Common myeloid progenitor, CD34-positive (primary cell): Measurements from ENCODE around the gene FGF12.
A peak's percentile ranks its signal among the peaks of the same experiment; 100 is the strongest.

ENCODE experiments used
- CTCF ChIA-PET: fragments of 350-600 bp; sonication (Branson Sonifier 250); formaldehyde crosslinking; loops from one replicate; lab custom pipeline; 2021; ENCODE audit warnings: antibody characterized with exemption; lab: Charles Lee
- POLR2A ChIA-PET: fragments of 350-600 bp; sonication (Branson Sonifier 250); formaldehyde crosslinking; loops from one replicate; lab custom pipeline; 2021; ENCODE audit warnings: antibody characterized with exemption; lab: Charles Lee
- DNase-seq, 3 donors: peaks; one replicate each; pipeline versions ENCODE4 v3.0.0 to v3.0.0-alpha.2; 2013
- H3K27ac ChIP-seq, 2 experiments: 1 replicate in 1 of 2; 2 replicates in 1 of 2; pipeline ENCODE4 v1.7.0; 2013; ENCODE audit warnings: inconsistent platforms in 2 of 2, low read length in 2 of 2, mild to moderate bottlenecking in 2 of 2, low read depth in 1 of 2, moderate library complexity in 1 of 2; ENCODE audit not compliant: severe bottlenecking in 2 of 2, insufficient read depth in 1 of 2, poor library complexity in 1 of 2
- H3K27me3 ChIP-seq, 5 experiments: replicated peaks in 2 of 5; 1 replicate in 3 of 5; 2 replicates in 2 of 5; pipeline versions ENCODE4 v1.6.1 to v1.7.0; 2013; ENCODE audit warnings: low read length in 4 of 5, mild to moderate bottlenecking in 2 of 5, moderate library complexity in 2 of 5, inconsistent platforms in 1 of 5; ENCODE audit not compliant: insufficient read depth in 5 of 5, control insufficient read depth in 4 of 5
- H3K36me3 ChIP-seq, 4 experiments: 1 replicate in 2 of 4; 2 replicates in 2 of 4; pipeline versions ENCODE4 v1.6.1 to v1.7.0; 2013; ENCODE audit warnings: low read length in 3 of 4, control low read depth in 1 of 4, mild to moderate bottlenecking in 1 of 4; ENCODE audit not compliant: control insufficient read depth in 4 of 4, insufficient read depth in 4 of 4
- H3K4me1 ChIP-seq, 4 experiments: 1 replicate in 3 of 4; 2 replicates in 1 of 4; pipeline versions ENCODE4 v1.6.1 to v1.7.1; 2013; ENCODE audit warnings: low read length in 3 of 4, mild to moderate bottlenecking in 3 of 4, control low read depth in 1 of 4, inconsistent platforms in 1 of 4, moderate library complexity in 1 of 4; ENCODE audit not compliant: control insufficient read depth in 4 of 4, insufficient read depth in 4 of 4; ENCODE audit errors: control extremely low read depth in 1 of 4
- H3K4me3 ChIP-seq, 7 experiments: 1 replicate in 4 of 7; 2 replicates in 3 of 7; pipeline versions ENCODE4 v1.5.1 to v1.7.0; 2013; ENCODE audit warnings: mild to moderate bottlenecking in 7 of 7, low read length in 6 of 7, moderate library complexity in 6 of 7, inconsistent platforms in 2 of 7, low read depth in 2 of 7, control low read depth in 1 of 7; ENCODE audit not compliant: insufficient read depth in 4 of 7, control insufficient read depth in 1 of 7; ENCODE audit errors: extremely low read depth in 1 of 7
- H3K9me3 ChIP-seq, 5 experiments: 1 replicate in 4 of 5; 2 replicates in 1 of 5; pipeline versions ENCODE4 v1.6.1 to v1.7.1; 2013; ENCODE audit warnings: low read length in 4 of 5, mild to moderate bottlenecking in 2 of 5, inconsistent platforms in 1 of 5, low read depth in 1 of 5, moderate library complexity in 1 of 5; ENCODE audit not compliant: control insufficient read depth in 4 of 5, insufficient read depth in 2 of 5; ENCODE audit errors: control extremely low read depth in 1 of 5
- WGBS: methylation state at CpG from one replicate; pipeline ENCODE4 v1.1.5; 2013; ENCODE audit not compliant: insufficient coverage; 5-methylcytosine and 5-hydroxymethylcytosine counted together

The FGF12 gene

DNA sequence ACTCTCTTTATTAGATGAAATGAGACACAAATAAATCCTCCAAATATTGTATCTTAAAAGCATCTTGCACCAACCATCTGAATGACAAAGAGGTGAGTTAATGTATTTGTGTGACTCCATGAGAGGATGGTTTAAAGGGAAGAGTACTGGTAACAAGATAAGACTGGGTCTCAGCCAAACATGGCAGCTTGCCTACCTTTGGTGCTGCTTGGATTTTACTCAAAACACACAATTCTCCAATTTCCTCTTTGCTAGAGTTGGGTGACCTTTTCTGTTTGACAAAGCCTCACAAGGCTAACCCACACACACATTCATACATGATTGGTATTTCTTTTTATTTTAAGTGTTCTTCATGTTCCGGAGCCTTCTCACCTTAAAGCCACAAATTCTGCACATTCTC lies 506.4 kb downstream of the FGF12 start:
- CTCF ChIA-PET: no interaction called here
- no peak overlapping the region for H3K4me3 ChIP-seq
- POLR2A ChIA-PET: interaction anchor here (0.7 kb wide), 1 partner anchor 1146 kb away, joined by 3 read pairs; no protein-coding TSS in a partner anchor

DNA sequence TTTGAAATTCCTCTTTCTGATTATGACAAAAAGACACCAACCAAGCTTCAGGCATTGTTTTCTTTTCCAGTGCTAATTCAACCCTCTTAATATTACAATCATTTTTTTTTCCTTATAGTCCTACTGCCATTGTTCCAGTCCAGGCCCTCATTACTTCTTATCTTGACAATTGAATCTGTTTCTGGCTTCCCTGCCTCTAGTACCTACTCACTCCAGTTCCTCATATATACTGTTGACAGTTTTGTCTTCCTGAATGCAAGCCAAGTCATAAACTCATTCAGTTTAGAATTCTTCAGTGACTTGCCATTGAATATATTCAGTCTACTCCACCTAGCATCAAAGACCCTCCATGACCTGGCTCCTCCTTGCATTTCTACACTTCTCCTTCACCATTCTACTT lies 507.4 kb downstream of the FGF12 start:
- CTCF ChIA-PET: no interaction called here
- peak in 2 of 3 donors; percentile 7 to 41 for DNase-seq
- Histone ChIP-seq H3K4me1 (peaks cover 0 to 3% (median 0%) of the 10 kb centered on the region in 4 experiments), H3K9me3 (no peaks in the 10 kb centered on the region), H3K36me3 (no peaks in the 10 kb centered on the region), H3K27me3 (no peaks in the 10 kb centered on the region), H3K27ac (no peak overlapping the region), H3K4me3 (no peak overlapping the region)
- POLR2A ChIA-PET: no interaction called here

More for the DNA sequence above, 506.4 kb downstream of the FGF12 start:
- Histone ChIP-seq H3K9me3 (no peaks in the 10 kb centered on the region), H3K4me1 (peaks cover 0 to 3% (median 0%) of the 10 kb centered on the region in 4 experiments), H3K27me3 (no peaks in the 10 kb centered on the region), H3K27ac (no peak overlapping the region), H3K36me3 (no peaks in the 10 kb centered on the region)
- no peak for DNase-seq
- WGBS: no CpG with 5 or more reads among the region's 1 CpG

DNA sequence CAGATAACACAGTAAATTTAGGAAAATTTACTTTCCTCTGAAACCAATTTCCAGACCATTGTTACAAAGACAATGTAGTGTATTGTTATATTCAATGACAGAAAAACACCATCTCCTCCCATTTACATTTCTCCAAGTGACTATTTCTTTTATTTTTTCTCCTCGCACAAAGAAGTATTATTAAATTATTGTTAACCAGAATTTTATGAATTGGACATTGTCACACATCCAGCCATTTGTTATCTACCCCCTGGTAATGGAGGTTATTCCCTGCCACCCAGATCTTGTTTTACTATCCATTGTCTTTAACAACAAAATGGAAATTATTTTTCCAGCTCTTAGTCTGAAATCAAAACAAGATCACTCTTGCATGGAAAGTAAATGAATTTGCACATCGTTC lies 511.3 kb downstream of the FGF12 start:
- no peak overlapping the region for H3K27ac ChIP-seq
- peaks cover 0 to 1% (median 0%) of the 10 kb centered on the region in 5 experiments for H3K27me3 ChIP-seq
- WGBS: no CpG with 5 or more reads among the region's 2 CpGs
- ChIA-PET POLR2A (no interaction called here), CTCF (interaction anchor here (2.3 kb wide), 1 partner anchor 28 kb away, joined by 6 read pairs; no protein-coding TSS in a partner anchor)
- no peaks in the 10 kb centered on the region for H3K36me3 ChIP-seq
- peaks cover 0 to 3% (median 0%) of the 10 kb centered on the region in 4 experiments for H3K4me1 ChIP-seq
- no peak for DNase-seq
- no peak overlapping the region for H3K4me3 ChIP-seq
- no peaks in the 10 kb centered on the region for H3K9me3 ChIP-seq

DNA sequence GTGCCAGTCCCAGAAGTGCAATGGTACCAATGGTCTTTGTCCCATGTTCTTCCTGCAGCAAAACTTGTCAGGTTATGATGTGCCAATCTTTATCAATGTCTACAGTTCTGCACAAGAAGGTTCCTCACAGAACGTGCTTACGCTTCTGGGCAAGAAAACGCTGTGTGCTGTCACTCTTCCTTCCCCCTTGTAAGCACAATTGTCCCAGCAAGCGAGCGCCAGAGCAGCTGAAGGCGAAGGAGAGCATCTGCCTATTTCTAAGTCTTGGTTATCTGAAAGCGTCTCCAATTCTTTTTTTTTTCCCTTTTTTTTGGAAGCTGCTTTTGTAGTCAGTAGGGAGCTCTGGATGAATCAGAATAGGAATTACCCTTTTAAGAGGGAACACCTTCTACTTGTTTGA lies 514.4 kb downstream of the FGF12 start:
- POLR2A ChIA-PET: no interaction called here
- WGBS: 90% methylated on average over 5 of the region's 7 CpGs

DNA sequence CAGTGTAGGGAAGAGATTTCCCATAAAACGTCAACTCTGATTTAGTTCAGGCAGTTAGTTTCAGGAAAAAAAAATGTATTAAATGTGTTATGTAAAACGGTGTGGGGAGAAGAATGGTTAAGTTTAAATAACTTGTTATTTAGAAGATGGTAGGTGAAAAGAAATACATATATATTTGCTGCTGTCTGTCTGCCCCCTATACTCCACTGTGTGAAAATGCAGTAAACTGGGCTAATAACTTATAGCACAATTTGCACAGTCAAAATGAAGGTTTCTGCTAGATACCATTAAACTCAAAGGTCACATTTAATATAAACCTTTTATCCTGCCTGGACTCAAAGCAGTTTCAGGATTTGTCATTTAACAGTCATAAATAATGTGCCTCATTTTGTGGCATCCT lies 515.0 kb downstream of the FGF12 start:
- WGBS: 83% methylated on average over 1 of the region's 2 CpGs
- no peaks in the 10 kb centered on the region for H3K9me3 ChIP-seq
- H3K27me3 ChIP-seq: peaks cover 0 to 3% (median 0%) of the 10 kb centered on the region in 5 experiments
- H3K4me1 ChIP-seq: no peaks in the 10 kb centered on the region
- DNase-seq: no peak
- ChIA-PET POLR2A (no interaction called here), CTCF (no interaction called here)
- no peak overlapping the region for H3K4me3 ChIP-seq
- H3K27ac ChIP-seq: no peak overlapping the region
- H3K36me3 ChIP-seq: no peaks in the 10 kb centered on the region

More for the DNA sequence above, 514.4 kb downstream of the FGF12 start:
- no peak overlapping the region for H3K4me3 ChIP-seq
- H3K36me3 ChIP-seq: no peaks in the 10 kb centered on the region
- H3K27me3 ChIP-seq: peaks cover 0 to 3% (median 0%) of the 10 kb centered on the region in 5 experiments
- no peak for DNase-seq
- H3K9me3 ChIP-seq: no peaks in the 10 kb centered on the region
- H3K27ac ChIP-seq: no peak overlapping the region
- H3K4me1 ChIP-seq: no peaks in the 10 kb centered on the region
- CTCF ChIA-PET: no interaction called here

DNA sequence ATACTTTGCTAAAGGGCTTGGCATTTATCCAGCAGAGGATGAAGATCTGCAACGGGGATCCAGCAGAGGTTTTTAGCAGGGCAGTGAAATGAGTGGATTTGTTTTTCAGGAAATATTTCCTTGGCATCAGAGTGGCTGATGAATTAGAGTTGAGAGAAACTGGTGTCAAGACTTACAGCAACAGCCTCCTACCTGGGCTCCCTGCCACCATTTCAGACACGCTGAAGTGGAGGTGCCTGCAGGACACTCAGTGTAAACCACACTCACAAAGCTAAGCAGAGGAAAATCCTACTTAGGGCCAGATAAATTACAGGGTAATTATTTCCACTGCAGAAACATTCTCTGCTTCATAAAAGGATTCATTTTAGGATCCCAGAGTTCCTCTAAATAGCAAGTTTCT lies 519.7 kb downstream of the FGF12 start:
- no peak for DNase-seq
- Histone ChIP-seq H3K36me3 (no peaks in the 10 kb centered on the region), H3K4me1 (no peaks in the 10 kb centered on the region), H3K4me3 (no peak overlapping the region), H3K27ac (no peak overlapping the region), H3K27me3 (peaks cover 0 to 1% (median 0%) of the 10 kb centered on the region in 5 experiments), H3K9me3 (no peaks in the 10 kb centered on the region)
- ChIA-PET POLR2A (no interaction called here), CTCF (no interaction called here)
- 69% methylated on average over 2 of the region's 2 CpGs for WGBS

DNA sequence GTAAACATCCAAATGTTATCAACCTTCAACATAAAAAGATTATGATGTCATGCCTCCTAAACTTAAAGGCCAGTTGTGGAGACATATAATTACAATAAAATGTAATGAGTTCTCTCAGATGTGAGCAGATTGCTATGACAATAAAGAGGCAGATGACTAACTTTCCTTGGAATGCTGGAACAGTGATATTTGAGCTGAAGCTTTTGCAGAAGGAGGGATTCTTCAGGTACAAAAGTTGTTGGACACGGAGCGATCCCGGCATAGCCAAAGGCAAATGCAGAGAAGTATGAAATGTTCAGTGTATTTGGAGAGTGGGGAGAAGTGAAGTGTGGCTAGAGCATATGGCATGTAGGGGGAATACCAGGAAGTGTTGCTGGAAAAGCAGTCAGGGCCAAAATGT lies 520.1 kb downstream of the FGF12 start:
- Histone ChIP-seq H3K4me1 (no peaks in the 10 kb centered on the region), H3K36me3 (no peaks in the 10 kb centered on the region), H3K27ac (no peak overlapping the region), H3K4me3 (no peak overlapping the region), H3K27me3 (peaks cover 0 to 1% (median 0%) of the 10 kb centered on the region in 5 experiments), H3K9me3 (no peaks in the 10 kb centered on the region)
- POLR2A ChIA-PET: no interaction called here
- CTCF ChIA-PET: no interaction called here
- WGBS: 98% methylated on average over 3 of the region's 3 CpGs
- no peak for DNase-seq
